Astrocyte (in vitro differentiated cells and primary cell): Measurements from ENCODE around the gene TNFRSF18. TPM values are rescaled to one million over a fixed set of nuclear protein-coding genes. Genes with fewer than 3 reads are reported as not detected.

Source experiments
- DNase-seq: peaks from one replicate; pipeline ENCODE4 v3.0.0-alpha.2; 2010; ENCODE audit warnings: low read depth
- FAIRE-seq: peaks from 2 replicates; lab custom pipeline; 2011; peaks lifted over from hg19 to GRCh38; lab: Jason Lieb, UNC
- H2AFZ ChIP-seq: 2 replicates; pipeline ENCODE4 v1.6.0; 2012; ENCODE audit warnings: low read depth, low read length, inconsistent platforms
- H3K27ac ChIP-seq: 2 replicates; pipeline ENCODE4 v1.5.1; 2011; ENCODE audit warnings: low read depth, low read length, inconsistent platforms
- H3K27me3 ChIP-seq: 2 replicates; pipeline ENCODE4 v1.6.0; 2011; ENCODE audit warnings: low read length, inconsistent platforms; ENCODE audit not compliant: insufficient read depth
- H3K36me3 ChIP-seq: 2 replicates; pipeline ENCODE4 v1.5.1; 2011; ENCODE audit warnings: low read length, inconsistent platforms; ENCODE audit not compliant: insufficient read depth
- H3K4me1 ChIP-seq: 2 replicates; pipeline ENCODE4 v1.5.1; 2011; ENCODE audit warnings: low read length, inconsistent platforms; ENCODE audit not compliant: insufficient read depth
- H3K4me2 ChIP-seq: 2 replicates; pipeline ENCODE4 v1.6.0; 2012; ENCODE audit warnings: low read length, inconsistent platforms
- H3K4me3 ChIP-seq: 2 replicates; pipeline ENCODE4 v1.5.1; 2011; ENCODE audit warnings: low read depth, mild to moderate bottlenecking, low read length, inconsistent platforms; ENCODE audit not compliant: insufficient read depth
- H3K79me2 ChIP-seq: 2 replicates; pipeline ENCODE4 v1.6.0; 2012; ENCODE audit warnings: mild to moderate bottlenecking, low read length, inconsistent platforms; ENCODE audit not compliant: insufficient read depth
- H3K9ac ChIP-seq: 2 replicates; pipeline ENCODE4 v1.6.0; 2012; ENCODE audit warnings: mild to moderate bottlenecking, low read length, inconsistent platforms
- H3K9me3 ChIP-seq: 2 replicates; pipeline ENCODE4 v1.5.1; 2012; ENCODE audit warnings: low read depth, mild to moderate bottlenecking, low read length, inconsistent platforms; ENCODE audit not compliant: insufficient read depth
- H4K20me1 ChIP-seq: 2 replicates; pipeline ENCODE4 v1.6.0; 2012; ENCODE audit warnings: low read length, inconsistent platforms; ENCODE audit not compliant: insufficient read depth
- H3K27ac Mint-ChIP-seq: one replicate; pipeline ENCODE4 v1.8.0; 2021; ENCODE audit warnings: mild to moderate bottlenecking, mixed read lengths; ENCODE audit not compliant: unreplicated experiment
- H3K27me3 Mint-ChIP-seq: one replicate; pipeline ENCODE4 v1.8.0; 2021; ENCODE audit warnings: low read depth, mixed read lengths; ENCODE audit not compliant: unreplicated experiment
- H3K36me3 Mint-ChIP-seq: one replicate; pipeline ENCODE4 v1.8.0; 2021; ENCODE audit warnings: low read depth, mixed read lengths; ENCODE audit not compliant: unreplicated experiment
- H3K4me1 Mint-ChIP-seq: one replicate; pipeline ENCODE4 v1.8.0; 2021; ENCODE audit warnings: low read depth, mixed read lengths; ENCODE audit not compliant: unreplicated experiment
- H3K4me3 Mint-ChIP-seq: one replicate; pipeline ENCODE4 v1.8.0; 2021; ENCODE audit warnings: mild to moderate bottlenecking, moderate library complexity, mixed read lengths; ENCODE audit not compliant: unreplicated experiment
- H3K9me3 Mint-ChIP-seq: one replicate; pipeline ENCODE4 v1.8.0; 2021; ENCODE audit warnings: mild to moderate bottlenecking, mixed read lengths; ENCODE audit not compliant: unreplicated experiment
- CTCF ChIP-seq: IDR thresholded peaks from 2 replicates; pipeline ENCODE4 v1.5.1; 2011; ENCODE audit warnings: low read depth, mild to moderate bottlenecking, inconsistent platforms, low read length, moderate library complexity; ENCODE audit not compliant: insufficient read depth
- EZH2 ChIP-seq: IDR thresholded peaks from 2 replicates; pipeline ENCODE4 v1.6.1; 2012; ENCODE audit warnings: mild to moderate bottlenecking, low read length, inconsistent platforms; ENCODE audit not compliant: insufficient read depth
- total RNA-seq: library from RNA; stranded (reverse); gene quantifications from 2 replicates; pipeline ENCODE4 v1.2.1, GENCODE V29; 2021

The TNFRSF18 gene
- total RNA-seq, 1 donor from 2014 or later = 0.66 TPM

- H3K4me2 ChIP-seq = peak within 1 kb of the TSS; percentile 96
- no peaks in the 10 kb centered on the region for H3K27me3 ChIP-seq
- H3K4me1 ChIP-seq = peaks cover 14% of the 10 kb centered on the region
- Mint-ChIP-seq H3K27ac (peak within 1 kb of the TSS; percentile 91), H3K4me3 (peak within 1 kb of the TSS; percentile 95), H3K36me3 (peaks cover 8% of the 10 kb centered on the region), H3K4me1 (peaks cover 13% of the 10 kb centered on the region), H3K9me3 (peaks cover 2% of the 10 kb centered on the region), H3K27me3 (no peaks in the 10 kb centered on the region)
- H3K79me2 ChIP-seq = peaks cover 76% of the 10 kb centered on the region
- peak within 1 kb of the TSS; percentile 63 for H2AFZ ChIP-seq
- DNase-seq (peak; percentile 88), FAIRE-seq (no peak)
- H3K4me3 ChIP-seq = peak within 1 kb of the TSS; percentile 84
- peak within 1 kb of the TSS; percentile 88 for H3K27ac ChIP-seq
- no peak for TF ChIP-seq CTCF
- TF ChIP-seq EZH2 = no peak
- peaks cover 52% of the 10 kb centered on the region for H4K20me1 ChIP-seq
- peak within 1 kb of the TSS; percentile 95 for H3K9ac ChIP-seq
- no peaks in the 10 kb centered on the region for H3K36me3 ChIP-seq
- H3K9me3 ChIP-seq = peaks cover 9% of the 10 kb centered on the region
Observed at GRCh38 chr1:1231400-1232207, 25.2 kb upstream of the TNFRSF18 start, which contains the start of gene SDF4. Gene SDF4, minus strand, starts transcription at chr1:1232001. Its CDS starts 3,229 bp downstream, at chr1:1228772.

GRCh38 chr1:1230656-1231399 lies 24.4 kb upstream of the TNFRSF18 start:
- DNase-seq (peak; percentile 56), FAIRE-seq (peak; percentile 79)
- Mint-ChIP-seq H3K27ac (peak overlapping the region; percentile 91), H3K9me3 (peaks cover 2% of the 10 kb centered on the region), H3K27me3 (no peaks in the 10 kb centered on the region), H3K4me1 (peaks cover 13% of the 10 kb centered on the region), H3K4me3 (peak overlapping the region; percentile 95), H3K36me3 (peaks cover 10% of the 10 kb centered on the region)
- H3K27ac ChIP-seq = peak overlapping the region; percentile 88
- H3K4me3 ChIP-seq = peak overlapping the region; percentile 84
- H3K27me3 ChIP-seq = no peaks in the 10 kb centered on the region
- peaks cover 9% of the 10 kb centered on the region for H3K9me3 ChIP-seq
- TF ChIP-seq CTCF (peak; percentile 30), EZH2 (no peak)
- H3K4me2 ChIP-seq = peak overlapping the region; percentile 96
- peaks cover 84% of the 10 kb centered on the region for H3K79me2 ChIP-seq
- H3K4me1 ChIP-seq = peaks cover 14% of the 10 kb centered on the region
- H3K36me3 ChIP-seq = no peaks in the 10 kb centered on the region
- peak overlapping the region; percentile 62 for H2AFZ ChIP-seq
- H4K20me1 ChIP-seq = peaks cover 60% of the 10 kb centered on the region
- peak overlapping the region; percentile 95 for H3K9ac ChIP-seq
